ENCODE results near the gene PLEKHA4. TPM values are rescaled to one million over a fixed set of nuclear protein-coding genes. Genes with fewer than 3 reads are reported as not detected.

The PLEKHA4 gene
- total and polyA plus RNA-seq, 9 of the 15 experiments (the other 6 are each of a cell fraction or from before 2014, with no cell fraction given): 0.07 to 30.8 (median 11.4) TPM

GRCh38 chr19:48807590-48808308 is 60.7 kb downstream of the PLEKHA4 start (continued):
- TF ChIP-seq ZNF655 (CRISPR knock-in tag; IDR thresholded peaks at IDR 0.05) (no peak), ZNF184 (CRISPR knock-in tag; IDR thresholded peaks at IDR 0.05) (no peak), PKNOX1 (IDR thresholded peaks at IDR 0.05) (no peak), ZNF695 (CRISPR knock-in tag; IDR thresholded peaks at IDR 0.05) (no peak), NR4A1 (CRISPR knock-in tag; IDR thresholded peaks at IDR 0.05) (no peak), NR4A1 (tag; IDR thresholded peaks at IDR 0.05) (no peak), CREB5 (CRISPR knock-in tag; IDR thresholded peaks at IDR 0.05) (no peak), CAMTA2 (CRISPR knock-in tag; conservative IDR thresholded peaks at IDR 0.05) (no peak), SFPQ (IDR thresholded peaks at IDR 0.05; ENCODE audit: low read depth, low read length) (no peak), NFRKB (IDR thresholded peaks at IDR 0.05; ENCODE audit: low read depth) (no peak), NUFIP1 (IDR thresholded peaks at IDR 0.05; ENCODE audit: partially characterized antibody) (no peak), ZNF707 (CRISPR knock-in tag; conservative IDR thresholded peaks at IDR 0.05) (no peak), CTBP1 (IDR thresholded peaks at IDR 0.05; ENCODE audit: borderline replicate concordance) (no peak), HDGF (IDR thresholded peaks at IDR 0.05) (no peak), DMBX1 (CRISPR knock-in tag; IDR thresholded peaks at IDR 0.05; ENCODE audit: borderline replicate concordance) (no peak), SMC3 (conservative IDR thresholded peaks at IDR 0.05; ENCODE audit: insufficient read depth, low read depth, low read length) (0 out of 2 replicates have a peak, but pooled peaks have one; percentile 15), CXXC5 (CRISPR knock-in tag; IDR thresholded peaks at IDR 0.05) (no peak), ZNF717 (CRISPR knock-in tag; IDR thresholded peaks at IDR 0.05) (no peak)
- TF ChIP-seq, protein P1, sequence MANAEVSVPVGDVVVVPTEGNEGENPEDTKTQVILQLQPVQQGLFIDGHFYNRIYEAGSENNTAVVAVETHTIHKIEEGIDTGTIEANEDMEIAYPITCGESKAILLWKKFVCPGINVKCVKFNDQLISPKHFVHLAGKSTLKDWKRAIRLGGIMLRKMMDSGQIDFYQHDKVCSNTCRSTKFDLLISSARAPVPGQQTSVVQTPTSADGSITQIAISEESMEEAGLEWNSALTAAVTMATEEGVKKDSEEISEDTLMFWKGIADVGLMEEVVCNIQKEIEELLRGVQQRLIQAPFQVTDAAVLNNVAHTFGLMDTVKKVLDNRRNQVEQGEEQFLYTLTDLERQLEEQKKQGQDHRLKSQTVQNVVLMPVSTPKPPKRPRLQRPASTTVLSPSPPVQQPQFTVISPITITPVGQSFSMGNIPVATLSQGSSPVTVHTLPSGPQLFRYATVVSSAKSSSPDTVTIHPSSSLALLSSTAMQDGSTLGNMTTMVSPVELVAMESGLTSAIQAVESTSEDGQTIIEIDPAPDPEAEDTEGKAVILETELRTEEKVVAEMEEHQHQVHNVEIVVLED (CRISPR knock-in tag; IDR thresholded peaks at IDR 0.05): no peak
- TF ChIP-seq, protein P2, sequence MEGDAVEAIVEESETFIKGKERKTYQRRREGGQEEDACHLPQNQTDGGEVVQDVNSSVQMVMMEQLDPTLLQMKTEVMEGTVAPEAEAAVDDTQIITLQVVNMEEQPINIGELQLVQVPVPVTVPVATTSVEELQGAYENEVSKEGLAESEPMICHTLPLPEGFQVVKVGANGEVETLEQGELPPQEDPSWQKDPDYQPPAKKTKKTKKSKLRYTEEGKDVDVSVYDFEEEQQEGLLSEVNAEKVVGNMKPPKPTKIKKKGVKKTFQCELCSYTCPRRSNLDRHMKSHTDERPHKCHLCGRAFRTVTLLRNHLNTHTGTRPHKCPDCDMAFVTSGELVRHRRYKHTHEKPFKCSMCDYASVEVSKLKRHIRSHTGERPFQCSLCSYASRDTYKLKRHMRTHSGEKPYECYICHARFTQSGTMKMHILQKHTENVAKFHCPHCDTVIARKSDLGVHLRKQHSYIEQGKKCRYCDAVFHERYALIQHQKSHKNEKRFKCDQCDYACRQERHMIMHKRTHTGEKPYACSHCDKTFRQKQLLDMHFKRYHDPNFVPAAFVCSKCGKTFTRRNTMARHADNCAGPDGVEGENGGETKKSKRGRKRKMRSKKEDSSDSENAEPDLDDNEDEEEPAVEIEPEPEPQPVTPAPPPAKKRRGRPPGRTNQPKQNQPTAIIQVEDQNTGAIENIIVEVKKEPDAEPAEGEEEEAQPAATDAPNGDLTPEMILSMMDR (IDR thresholded peaks at IDR 0.05 in 2 of 3, conservative IDR thresholded peaks at IDR 0.05 in 1 of 3; ENCODE audit: insufficient read depth in 2 of 3, low read depth in 1 of 3, low read length in 3 of 3): peak; percentile 30 to 40 (median 34); a peak in 4 of 6 replicates
